GM21576 (cell line): ENCODE data around the gene CD300A.

ENCODE experiments used
- ATAC-seq: cut with Tn5 transposase; IDR thresholded peaks from one replicate; pipeline ENCODE4 v1.9.1; 2021; ENCODE audit warnings: mild to moderate bottlenecking, moderate library complexity; ENCODE audit not compliant: unreplicated experiment

The CD300A gene

GRCh38 chr17:74439691-74440567, 26.5 kb upstream of the CD300A start:
- ATAC-seq, result no peak

DNA sequence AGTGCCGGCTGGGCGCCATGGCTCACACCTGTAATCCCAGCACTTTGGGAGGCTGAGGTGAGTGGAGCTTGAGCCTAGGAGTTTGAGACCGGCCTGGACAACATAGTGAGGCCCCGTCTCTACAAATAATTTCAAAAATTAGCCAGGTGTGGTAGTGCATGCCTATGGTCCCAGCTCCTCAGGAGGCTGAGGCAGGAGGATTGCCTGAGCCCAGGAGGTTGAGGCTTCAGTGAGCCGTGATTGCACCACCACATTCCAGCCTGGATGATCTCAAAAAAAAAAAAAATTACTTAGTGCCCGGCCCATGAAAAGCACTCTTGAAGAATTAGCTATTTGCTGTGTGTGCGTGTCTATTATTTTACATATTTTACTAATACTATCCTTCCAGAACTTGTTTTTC, 24.9 kb upstream of the CD300A start:
- no peak for ATAC-seq

- ATAC-seq, result no peak
Observed at GRCh38 chr17:74442291-74442669, 24.2 kb upstream of the CD300A start.

DNA sequence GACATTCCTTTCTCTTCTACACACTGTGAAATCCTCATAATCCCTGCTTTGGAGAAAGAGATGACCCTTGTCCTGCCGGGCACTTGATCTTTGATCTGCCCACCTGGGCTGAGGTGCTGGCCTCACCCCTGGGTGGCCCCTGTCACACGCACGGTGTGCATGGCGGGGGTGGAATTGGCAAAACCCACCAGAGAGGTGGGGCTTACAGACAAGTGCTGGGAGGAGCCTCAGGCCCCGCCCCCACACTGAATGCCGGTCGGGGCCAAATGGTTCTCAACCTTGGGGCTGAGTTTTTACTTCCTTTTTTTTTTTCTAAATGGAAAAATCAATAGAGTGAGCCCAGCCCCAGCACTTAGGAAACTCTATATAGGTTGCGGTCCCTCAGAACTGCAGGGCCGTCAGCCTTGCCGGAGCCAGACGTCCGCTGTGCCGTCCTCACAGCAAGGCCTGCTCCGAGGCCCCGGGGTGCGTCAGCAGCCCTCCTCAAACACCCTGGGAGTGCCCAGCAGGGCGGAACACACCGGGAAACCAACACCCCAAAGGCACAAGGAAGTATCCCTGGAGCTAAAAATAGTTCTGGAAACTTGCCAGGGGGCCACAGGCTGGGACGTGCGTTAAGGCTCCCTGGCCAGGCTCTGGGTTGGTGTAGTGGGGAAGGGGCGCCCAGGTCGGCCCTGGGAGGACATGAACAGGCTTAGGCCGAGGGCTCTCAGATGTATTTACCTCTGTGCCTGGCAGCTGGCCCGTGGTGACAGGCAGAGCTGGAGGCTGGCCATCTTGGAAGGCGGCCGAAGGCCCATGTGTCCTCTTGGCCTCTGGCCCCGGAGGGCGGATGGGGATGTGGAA, 23.5 kb upstream of the CD300A start:
- no peak for ATAC-seq

DNA sequence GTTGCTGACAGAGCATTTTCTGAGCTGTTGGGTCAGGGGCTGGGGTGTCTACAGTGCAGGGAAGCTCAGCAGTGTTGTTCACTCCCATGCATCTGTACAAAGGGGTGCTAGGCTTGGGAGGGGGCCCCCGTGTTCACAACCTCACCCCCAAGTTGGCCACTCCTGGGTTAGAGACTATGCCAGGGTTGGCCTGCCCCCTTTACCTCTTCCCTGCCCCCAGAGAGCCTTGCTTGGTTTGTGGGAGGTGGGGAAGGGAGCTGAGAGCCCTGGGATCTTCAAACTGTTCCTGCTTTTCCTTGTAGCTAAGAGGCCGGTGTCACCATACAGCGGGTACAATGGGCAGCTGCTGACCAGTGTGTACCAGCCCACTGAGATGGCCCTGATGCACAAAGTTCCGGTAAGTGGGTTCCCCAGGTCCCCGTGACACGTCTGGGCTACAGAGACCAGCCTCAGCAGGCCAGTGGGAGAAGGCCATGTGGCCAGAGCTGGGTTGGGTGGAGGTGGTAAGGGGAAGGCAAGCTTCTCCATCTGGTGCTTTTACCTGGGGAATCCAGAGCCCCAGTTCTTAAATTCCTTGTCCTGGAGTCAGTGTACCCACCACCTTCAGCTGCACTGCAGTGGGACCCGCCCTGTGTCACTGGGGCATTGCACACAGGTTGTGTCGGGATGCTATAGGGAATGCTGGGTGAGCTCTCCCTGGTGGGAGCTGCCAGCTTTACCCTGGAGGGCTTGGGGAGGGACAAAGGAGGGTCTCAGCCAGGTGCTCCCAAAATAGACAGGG, 22.7 kb upstream of the CD300A start:
- no peak for ATAC-seq

GRCh38 chr17:74444406-74444805, 22.0 kb upstream of the CD300A start:
- no peak for ATAC-seq

- ATAC-seq, result no peak
Observed at GRCh38 chr17:74445158-74445557, 21.3 kb upstream of the CD300A start.

GRCh38 chr17:74446551-74447500, 19.6 kb upstream of the CD300A start:
- peak; percentile 58 for ATAC-seq

DNA sequence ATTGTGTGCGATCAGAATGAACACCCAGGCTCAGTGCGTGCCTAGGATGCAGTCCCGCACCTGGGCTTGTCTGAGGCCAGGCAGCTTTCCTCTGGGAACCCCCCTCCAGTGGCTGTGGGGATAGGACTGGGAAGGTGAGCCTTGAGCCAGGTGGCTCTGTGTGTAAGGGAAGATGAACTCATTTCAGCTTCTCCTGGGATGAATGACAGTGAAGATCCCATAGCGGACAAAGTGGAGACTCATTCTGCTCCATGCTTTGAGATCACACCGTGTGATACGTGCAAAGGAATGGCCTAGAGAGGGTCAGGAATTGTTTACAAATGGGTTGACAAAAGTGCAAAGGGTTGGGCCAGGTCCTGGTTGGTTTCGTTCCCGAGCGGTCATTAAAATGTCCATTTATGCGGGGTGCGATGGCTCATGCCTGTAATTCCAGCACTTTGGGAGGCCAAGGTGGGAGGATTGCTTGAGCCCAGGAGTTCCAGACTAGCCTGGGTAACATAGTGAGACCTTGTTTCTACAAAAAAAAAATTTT, 18.7 kb upstream of the CD300A start:
- ATAC-seq, result no peak

DNA sequence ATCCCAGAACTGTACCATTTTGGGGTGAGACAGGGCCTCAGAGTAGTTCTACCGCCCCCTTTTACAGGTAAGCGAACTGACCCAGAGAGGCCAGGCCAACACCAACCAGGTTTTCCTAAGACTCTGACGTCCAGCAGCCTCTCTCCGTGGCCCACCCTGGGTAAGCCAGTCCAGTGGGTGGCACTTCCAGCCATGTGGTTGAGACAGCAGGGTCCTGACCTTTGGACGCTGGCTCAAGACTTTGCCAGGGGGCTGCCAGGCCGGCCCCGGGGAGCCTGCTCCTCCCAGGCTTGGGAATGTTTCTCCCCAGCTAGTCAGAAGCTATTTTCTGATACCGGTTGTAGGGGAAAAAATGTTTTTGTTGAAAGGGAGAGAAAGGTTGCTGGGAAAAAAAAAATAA, 17.7 kb upstream of the CD300A start:
- no peak for ATAC-seq

GRCh38 chr17:74449306-74449705, 17.1 kb upstream of the CD300A start:
- ATAC-seq, result no peak

DNA sequence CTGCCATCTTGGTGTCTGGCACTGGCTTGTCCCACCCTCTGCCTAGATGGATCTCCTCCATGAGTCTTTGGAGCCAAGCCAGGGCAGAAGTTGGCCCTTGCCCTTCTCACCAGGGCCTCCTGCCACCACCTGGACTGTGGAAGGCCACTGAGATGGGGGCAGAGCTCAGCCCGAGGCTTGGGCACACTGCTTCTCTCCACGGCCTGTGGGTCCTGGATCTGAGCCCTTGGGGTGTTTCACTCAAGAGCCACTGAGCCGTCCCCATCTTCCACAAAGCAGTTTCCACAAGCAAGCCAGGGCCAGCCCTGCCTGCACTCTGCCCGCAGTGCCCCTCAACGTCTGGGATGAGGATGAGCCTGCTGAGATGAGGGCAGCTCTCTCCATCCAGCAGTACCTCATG, 16.7 kb upstream of the CD300A start:
- ATAC-seq, result no peak

DNA sequence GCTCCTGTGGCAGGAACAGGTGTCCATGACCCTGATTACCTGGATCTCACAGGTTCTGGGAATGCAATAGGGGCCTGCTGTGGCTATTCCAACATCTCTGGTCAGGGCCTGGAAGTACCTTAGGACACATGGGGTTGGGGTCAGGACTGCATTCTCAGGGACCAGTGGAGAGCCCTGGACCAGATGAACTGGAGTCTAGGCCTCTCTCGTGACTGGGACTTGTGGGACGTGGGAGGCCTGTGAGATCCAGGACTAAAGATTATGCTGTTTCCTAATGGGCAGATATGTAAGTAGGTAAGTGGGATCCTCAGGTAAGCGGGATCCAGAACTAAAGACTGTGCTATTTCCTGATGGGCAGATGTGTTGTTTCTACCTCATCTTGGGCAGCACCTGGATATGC, 16.2 kb upstream of the CD300A start:
- ATAC-seq, result no peak

- no peak for ATAC-seq
Observed at GRCh38 chr17:74450925-74451403, 15.5 kb upstream of the CD300A start.

- ATAC-seq, result no peak
Observed at GRCh38 chr17:74451557-74451956, 14.9 kb upstream of the CD300A start.

GRCh38 chr17:74452033-74452840, 14.2 kb upstream of the CD300A start:
- no peak for ATAC-seq

DNA sequence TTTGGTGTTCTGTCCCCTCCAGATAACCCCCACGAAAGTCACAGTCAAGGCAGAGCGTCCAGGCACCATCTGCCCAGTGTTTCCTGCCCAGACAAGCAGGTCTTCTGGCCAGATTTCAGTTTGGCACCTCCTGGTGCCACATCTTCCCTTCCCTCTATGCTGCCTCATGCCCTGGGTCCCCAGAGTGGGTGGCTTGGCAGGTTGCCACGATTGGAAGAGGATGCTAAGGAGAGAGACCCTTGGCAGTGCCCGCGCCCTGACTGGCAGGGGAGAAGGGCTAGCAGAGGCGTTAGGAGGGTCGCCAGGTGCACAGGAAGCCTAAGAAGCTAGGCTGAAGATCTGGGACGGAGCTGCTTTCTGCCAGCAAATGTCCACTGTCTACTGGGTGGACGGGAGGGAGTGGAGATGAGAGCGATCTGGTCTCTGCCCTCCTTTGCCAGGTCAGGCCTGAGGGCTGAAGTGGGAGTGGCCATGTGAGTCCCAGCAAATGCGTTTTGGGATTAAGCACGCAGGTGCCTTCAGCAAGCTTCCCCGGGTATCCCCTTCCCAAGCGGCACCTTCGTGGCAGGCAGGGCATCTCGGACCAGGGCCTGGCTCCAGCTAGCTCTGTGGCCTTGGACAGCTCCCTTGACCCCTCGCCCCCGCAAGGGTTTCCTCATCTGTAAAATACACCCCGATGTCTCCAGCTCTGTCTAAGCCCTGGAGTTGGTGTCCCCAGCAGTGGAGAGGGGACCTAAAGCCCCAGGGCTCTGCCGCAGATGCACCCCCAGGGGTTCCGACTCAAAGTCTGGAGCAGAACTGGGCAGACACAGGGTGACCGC, 13.4 kb upstream of the CD300A start:
- no peak for ATAC-seq

GRCh38 chr17:74453665-74454196, 12.7 kb upstream of the CD300A start:
- ATAC-seq, result peak; percentile 22
